IMR-90 (cell line): ENCODE measurements around the gene PLGLB2.
"Not testable (repeated sequence)": the region's sequence is repeated elsewhere in the genome, so short reads cannot be mapped to it uniquely, and the experiment has no call there.

Experiments
- BHLHE40 ChIP-seq: fragments of 150-350 bp; IDR thresholded peaks from 2 replicates; pipeline ENCODE4 v1.6.1; 2016; ENCODE audit warnings: mild to moderate bottlenecking, low read depth, low read length
- CEBPB ChIP-seq: IDR thresholded peaks from 2 replicates; pipeline ENCODE4 v1.6.1; 2012; ENCODE audit warnings: low read depth, low read length, improper control_type of control experiment
- FOS ChIP-seq: fragments of 150-350 bp; IDR thresholded peaks from 2 replicates; pipeline ENCODE4 v1.6.1; 2016; ENCODE audit warnings: low read depth, low read length
- MAZ ChIP-seq: IDR thresholded peaks from 2 replicates; pipeline ENCODE4 v1.6.1; 2012; ENCODE audit warnings: low read depth, mild to moderate bottlenecking, low read length, improper control_type of control experiment, moderate library complexity, borderline replicate concordance
- MXI1 ChIP-seq: IDR thresholded peaks from 2 replicates; pipeline ENCODE4 v1.6.1; 2012; ENCODE audit warnings: low read depth, mild to moderate bottlenecking, low read length, moderate library complexity, borderline replicate concordance
- NFE2L2 ChIP-seq: fragments of 150-350 bp; IDR thresholded peaks from 2 replicates; pipeline ENCODE4 v1.6.1; 2016; ENCODE audit warnings: low read depth, mild to moderate bottlenecking, low read length
- POLR2A ChIP-seq: IDR thresholded peaks from 2 replicates; pipeline ENCODE4 v1.6.1; 2012; ENCODE audit warnings: mild to moderate bottlenecking, low read depth, low read length
- RAD21 ChIP-seq: IDR thresholded peaks from 2 replicates; pipeline ENCODE4 v1.6.1; 2012; ENCODE audit warnings: low read length, improper control_type of control experiment
- SMC3 ChIP-seq: fragments of 150-350 bp; IDR thresholded peaks from 2 replicates; pipeline ENCODE4 v1.6.1; 2016; ENCODE audit warnings: low read depth, mild to moderate bottlenecking, antibody characterized with exemption, low read length, moderate library complexity
- USF2 ChIP-seq: fragments of 150-350 bp; IDR thresholded peaks from 2 replicates; pipeline ENCODE4 v1.6.1; 2017; ENCODE audit warnings: mild to moderate bottlenecking, antibody characterized with exemption, low read length, low read depth
- TF ChIP-seq, protein P1 (sequence below): conservative IDR thresholded peaks from 2 replicates; pipeline ENCODE4 v1.5.1; 2012; ENCODE audit warnings: mild to moderate bottlenecking, low read depth, low read length, improper control_type of control experiment

DNA sequence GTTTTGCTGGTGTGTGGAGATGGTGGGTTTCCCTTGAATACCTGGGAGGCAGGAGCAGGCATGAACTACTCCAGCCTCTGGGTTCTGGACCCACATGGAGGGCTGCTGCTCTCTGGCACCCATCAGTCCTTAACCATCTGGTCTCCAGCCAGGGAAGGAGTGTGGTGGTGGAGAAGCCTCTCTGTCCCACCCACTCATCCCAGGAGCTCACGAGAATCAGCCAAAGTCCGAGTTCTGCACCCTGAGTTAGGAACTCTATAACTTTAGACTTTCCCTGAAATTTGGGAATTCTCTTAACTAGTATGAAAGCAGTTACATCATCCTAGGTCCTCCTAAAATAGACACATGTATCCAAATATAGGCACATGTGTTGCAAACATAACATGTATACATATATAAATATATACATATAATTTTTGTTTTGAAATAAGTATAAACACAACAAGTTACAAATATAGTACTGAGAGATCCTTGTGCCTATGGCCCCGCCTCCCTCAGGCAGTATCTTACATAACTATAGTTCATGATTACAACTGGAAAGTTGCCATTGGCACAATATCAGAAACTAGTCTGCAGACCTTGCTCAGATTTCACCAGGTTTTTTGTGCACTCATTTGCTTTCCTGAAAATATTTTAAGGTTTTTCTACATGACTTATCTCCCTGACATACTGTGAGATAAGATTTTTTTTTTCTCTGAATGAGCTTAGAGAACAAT, 5.3 kb upstream of the PLGLB2 start:
- TF ChIP-seq, protein P1, sequence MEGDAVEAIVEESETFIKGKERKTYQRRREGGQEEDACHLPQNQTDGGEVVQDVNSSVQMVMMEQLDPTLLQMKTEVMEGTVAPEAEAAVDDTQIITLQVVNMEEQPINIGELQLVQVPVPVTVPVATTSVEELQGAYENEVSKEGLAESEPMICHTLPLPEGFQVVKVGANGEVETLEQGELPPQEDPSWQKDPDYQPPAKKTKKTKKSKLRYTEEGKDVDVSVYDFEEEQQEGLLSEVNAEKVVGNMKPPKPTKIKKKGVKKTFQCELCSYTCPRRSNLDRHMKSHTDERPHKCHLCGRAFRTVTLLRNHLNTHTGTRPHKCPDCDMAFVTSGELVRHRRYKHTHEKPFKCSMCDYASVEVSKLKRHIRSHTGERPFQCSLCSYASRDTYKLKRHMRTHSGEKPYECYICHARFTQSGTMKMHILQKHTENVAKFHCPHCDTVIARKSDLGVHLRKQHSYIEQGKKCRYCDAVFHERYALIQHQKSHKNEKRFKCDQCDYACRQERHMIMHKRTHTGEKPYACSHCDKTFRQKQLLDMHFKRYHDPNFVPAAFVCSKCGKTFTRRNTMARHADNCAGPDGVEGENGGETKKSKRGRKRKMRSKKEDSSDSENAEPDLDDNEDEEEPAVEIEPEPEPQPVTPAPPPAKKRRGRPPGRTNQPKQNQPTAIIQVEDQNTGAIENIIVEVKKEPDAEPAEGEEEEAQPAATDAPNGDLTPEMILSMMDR = not testable (repeated sequence)
- TF ChIP-seq POLR2A, CEBPB, RAD21, SMC3, NFE2L2, MAZ, USF2, FOS, MXI1, BHLHE40: not testable (repeated sequence)
